Islet precursor cell (in vitro differentiated cells): ENCODE results near the gene TTC8.
A peak's percentile ranks its signal among the peaks of the same experiment; 100 is the strongest.
"Not testable (repeated sequence)": the region's sequence is repeated elsewhere in the genome, so short reads cannot be mapped to it uniquely, and the experiment has no call there.

ENCODE experiments used
- DNase-seq: peaks from one replicate; pipeline ENCODE4 v3.0.0-alpha.2; 2018

TTC8 gene

DNA sequence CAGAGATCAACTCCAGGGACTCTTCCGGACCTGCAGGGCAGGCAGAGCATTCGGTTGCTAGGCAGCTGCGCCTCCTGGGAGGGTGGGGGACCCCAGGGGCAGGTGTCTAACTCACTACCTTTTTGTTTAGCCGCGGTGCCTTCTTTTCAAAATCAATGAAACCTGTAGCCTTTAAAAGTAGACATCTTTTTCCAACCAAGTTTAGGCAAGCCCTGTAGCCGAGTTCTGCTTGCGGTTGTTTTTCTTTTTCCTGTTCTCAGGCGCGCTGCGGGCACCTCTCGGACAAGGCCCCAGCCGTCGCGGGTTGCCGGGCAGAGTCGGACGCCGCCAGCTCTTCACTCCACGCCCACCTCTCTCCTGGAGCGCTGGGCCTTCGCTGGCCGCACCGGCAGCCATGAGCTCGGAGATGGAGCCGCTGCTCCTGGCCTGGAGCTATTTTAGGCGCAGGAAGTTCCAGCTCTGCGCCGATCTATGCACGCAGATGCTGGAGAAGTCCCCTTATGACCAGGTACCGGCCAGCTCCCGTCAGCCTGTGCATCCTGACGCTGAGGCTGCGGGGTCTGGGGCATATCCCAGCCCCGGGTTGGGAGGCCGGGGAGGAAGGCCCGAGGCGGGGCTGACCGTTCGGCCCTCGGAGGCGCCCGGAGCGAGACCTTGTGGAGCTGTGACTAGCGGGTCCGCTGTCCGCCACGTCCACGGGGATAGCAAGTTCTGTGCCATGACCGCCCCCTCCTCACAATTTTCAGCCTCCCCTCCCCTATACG is at the start of gene TTC8:
TTC8 (plus strand) TSS at position 338 of the 764 bp plus-strand sequence; CDS start at position 395, 57 bp downstream.
- DNase-seq: peak; percentile 95

DNA sequence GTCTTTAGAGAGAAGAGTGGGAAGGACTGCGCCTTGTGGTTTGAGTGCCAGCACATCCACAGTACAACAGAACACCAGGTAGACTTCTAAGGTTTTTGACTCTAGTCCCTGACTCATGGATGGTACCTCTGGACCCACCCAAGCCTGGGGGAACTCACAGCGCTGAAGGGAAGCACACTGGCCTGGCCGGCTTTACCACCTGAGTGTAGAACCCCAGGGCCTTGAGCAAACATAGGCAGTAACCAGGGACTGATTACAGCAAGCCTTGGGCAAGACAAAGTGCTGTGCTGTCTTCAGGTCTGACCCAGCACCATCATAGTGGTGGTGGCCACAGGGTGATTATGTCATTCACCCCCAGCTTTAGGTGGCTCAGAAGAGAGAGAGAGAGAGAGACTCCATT is 48.9 kb upstream of the TTC8 start:
- peak; percentile 52 for DNase-seq

DNA sequence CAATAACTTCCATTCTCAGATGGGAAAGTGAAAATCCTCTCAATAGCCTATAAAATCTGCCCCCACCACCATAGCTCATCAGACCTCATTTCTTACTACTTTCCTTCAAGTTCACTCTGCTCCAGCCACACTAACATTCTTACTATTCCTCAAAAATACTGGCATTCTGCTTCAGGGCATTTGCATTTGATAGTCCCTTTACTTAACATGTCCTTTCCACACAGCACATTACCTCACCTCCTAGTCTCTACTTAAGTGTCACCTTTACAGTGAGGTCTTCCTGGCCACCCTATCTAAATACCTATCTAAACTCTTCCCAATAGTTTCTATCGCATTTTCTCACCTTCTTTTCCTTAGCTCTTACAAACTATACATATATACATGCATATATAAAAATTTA is 38.5 kb upstream of the TTC8 start:
- DNase-seq: no peak

DNA sequence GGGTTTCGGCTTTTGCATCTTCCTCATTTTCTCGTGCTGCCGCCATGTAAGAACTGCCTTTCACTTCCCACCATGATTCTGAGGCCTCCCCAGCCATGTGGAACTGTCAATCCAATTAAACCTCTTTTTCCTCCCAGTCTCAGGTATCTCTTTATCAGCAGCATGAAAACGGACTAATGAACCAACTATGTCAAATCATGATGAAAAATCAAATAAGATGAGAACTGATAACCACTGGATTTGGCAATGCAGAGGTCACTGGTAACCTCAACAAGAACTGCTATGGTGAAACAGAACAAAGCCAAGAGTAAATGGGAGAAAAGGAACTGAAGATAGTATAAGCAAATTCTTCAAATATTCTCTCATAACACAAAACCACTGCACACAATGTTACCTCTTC is 37.7 kb upstream of the TTC8 start:
- no peak for DNase-seq

DNA sequence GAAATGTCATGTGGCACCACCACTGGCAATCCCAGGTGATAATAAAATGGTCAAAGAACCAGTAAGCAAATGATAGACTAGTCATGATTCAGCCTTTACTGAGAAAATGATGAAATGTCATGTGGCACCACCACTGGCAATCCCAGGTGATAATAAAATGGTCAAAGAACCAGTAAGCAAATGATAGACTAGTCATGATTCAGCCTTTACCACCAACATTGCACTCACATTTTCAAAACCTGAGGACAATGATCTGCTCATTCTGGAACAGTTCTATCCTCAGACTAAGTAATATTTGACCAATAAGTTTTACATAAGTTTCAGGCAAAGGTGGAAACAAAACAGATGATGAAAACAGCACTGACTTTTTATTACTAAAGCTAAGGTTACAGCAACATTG is 34.9 kb upstream of the TTC8 start:
- DNase-seq: not testable (repeated sequence)

DNA sequence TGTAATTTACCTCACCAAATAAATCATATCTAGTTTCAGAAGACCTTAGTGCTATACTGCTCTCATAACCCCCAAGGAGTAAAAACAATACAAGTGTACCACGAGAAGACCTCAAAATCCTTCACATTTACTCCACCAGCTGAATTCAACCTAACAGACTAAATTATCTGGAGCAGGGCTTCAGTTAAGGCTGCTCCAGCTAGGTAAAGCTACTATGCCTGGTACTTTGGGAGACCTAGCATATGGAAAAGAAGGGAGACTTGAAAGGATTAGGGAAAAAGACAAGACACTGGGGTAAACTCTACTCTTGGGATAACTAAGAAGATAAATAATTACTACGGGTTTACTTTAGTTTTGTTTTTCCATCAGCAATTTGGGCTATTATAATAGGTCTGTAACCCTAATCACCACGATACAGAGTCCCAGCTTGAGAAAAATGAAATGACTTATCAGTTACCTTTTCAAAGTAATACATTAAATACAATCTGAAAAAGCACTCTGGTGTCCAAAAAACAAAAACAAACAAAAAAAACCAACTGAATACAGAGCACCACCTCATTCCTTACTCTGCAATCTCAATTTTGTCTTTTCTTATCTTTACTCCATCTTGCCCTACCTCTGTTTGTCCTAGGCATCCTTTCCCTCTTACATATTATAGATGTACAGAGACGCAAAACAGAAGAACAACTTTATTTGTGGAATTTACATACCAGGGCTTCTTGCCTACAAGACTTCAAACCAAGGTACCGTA is 33.8 kb upstream of the TTC8 start:
- DNase-seq: no peak

DNA sequence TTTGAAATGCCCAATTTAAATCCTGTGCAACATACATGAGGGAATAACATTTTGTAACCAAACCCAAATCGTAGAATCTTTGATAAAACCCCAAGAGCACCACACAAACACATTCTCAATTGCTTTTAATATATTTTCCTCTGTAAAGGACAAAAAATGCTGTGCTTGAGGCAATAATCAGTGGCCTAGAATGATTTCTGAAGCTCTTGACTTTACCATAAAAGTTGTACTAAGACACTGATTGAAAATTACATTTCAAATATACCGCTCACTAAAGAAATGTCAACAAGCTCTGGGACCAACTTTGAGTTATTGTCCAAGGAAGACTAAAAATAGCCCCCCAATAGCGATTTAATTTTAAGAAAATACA is 33.2 kb upstream of the TTC8 start:
- DNase-seq: no peak

DNA sequence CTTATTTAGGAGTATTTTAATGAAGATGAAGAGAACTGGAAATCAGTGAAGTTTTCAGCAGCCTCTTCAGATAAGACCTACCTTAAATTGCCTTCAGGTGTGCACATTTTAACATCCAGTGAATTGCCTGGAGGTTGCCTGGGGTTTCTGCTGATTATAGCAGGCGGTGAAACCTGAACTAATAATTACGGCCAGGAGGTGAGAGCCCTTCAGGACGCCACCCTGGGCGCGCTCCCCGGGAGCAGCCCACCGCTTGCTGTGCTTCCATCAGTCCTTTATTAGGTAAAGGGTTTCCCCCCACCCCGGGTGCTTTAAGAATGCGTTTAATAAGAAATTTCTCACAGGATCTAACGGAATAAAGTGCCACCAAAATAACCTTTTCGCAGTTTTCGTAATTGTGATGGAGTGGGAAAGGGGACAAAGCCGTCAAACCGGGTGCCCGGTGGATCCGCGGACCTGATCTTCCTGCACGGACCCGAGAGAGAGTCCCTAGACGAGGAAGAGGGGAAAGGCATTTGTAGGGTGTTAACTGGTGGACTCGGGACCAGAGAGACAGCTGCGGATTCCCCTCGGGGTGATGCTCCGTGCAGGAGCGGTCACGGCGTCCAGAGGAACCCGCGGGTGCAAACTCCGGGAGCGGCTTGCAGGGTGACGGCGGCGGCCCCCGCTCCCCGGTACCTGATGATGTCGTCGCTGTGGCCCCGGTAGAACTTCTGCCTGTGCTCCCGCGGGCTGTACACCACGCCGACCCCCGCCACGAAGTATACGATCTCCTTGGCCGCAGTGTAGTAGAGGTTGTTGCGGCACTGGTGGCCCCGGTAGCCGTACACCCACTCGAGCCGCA is 32.6 kb upstream of the TTC8 start:
- peak; percentile 55 for DNase-seq

DNA sequence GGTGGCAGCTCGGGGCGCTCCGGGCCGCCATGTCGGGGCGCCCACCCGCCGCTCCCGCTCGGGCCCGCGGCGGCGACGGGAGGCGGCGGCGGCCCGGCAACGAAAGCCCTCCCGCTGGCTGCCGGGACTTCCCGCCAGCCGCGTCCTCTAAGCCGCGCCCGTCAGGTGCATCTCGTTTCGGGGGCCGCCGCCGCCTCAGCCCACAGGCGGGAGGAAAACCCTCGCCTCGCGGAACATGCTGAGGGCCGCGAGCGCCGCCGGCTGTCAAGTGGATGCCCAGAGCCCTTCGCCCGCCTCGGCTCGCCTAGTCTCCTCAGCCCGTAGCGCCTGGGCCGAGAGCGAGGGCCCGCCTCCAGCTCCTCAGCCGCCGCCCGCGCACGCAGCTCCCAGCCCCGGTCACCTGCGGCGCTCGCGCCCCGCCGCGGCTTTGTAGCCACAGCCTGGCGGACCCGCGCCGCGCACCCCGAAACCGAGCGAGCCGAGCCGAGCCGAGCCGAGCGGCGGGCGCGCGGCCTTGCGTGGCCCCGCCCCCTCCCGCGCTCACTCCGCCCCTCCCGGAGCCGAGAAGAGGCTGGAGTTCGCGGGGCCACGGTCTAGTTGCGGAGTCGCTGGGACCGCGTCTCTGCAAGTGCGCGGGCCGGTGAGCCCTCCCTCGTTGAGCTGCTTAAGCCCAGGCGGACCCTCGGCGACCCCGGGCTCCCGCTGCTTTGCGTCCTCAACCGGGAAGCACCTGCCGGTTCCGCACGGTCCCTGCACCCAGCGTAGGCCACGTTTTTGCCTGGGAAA is 31.8 kb upstream of the TTC8 start, which contains the start of gene EML5:
EML5 (minus strand) TSS at position 481 of the 786 bp plus-strand sequence; CDS start at position 31, 450 bp downstream.
- peak; percentile 87 for DNase-seq

DNA sequence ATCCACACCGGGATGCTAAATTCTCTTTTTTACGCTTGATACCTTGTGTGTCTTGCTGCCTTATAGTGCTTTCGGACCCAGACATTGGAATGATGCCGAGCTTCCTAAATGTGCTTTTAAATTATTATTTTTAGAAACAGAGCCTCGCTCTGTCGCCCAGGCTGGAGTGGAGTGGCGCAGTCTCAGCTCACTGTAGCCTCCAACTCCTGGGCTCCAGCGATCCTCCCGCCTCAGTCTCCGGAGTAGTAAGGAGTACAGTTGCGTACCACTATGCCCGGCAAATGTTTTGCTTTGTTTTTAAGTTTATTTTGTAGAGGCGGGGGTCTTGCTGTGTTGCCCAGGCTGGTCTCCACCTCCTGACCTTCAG is 31.2 kb upstream of the TTC8 start:
- no peak for DNase-seq

DNA sequence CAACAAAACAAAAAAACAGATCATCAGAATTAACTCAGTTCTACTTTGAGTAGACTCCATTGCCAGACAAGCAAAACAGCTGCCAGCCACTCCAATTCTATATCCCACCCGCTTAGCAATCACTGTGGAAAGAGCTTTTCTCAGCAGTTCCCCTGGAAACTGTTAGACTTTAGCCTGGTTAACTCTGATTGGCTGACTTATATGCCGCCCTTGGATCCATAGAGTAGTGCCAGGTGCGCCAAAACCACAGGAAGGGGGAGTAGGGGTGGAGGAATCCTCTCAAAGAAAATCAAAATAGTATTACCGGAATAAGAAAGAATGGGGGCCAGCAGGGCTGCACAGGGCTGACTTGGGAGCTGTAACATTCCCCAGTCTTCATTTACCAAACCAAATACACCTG is 26.3 kb upstream of the TTC8 start:
- DNase-seq: no peak

DNA sequence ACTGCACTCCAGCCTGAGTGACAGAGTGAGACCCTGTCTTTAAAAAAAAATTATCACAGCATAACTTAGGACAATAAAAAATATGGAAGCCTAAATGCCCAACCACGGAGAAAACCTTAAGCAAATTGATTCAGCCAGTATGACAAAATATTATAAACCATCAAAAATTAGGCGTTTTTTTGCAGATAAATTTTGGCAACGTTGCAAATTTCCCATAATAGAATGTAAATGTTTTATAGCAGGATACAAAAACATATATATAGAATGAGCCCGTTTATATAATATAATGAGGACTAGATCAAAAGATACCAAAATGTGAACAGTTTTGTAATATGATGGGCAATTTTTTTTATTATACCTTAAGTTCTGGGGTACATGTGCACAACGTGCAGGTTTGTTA is 24.9 kb upstream of the TTC8 start:
- no peak for DNase-seq

DNA sequence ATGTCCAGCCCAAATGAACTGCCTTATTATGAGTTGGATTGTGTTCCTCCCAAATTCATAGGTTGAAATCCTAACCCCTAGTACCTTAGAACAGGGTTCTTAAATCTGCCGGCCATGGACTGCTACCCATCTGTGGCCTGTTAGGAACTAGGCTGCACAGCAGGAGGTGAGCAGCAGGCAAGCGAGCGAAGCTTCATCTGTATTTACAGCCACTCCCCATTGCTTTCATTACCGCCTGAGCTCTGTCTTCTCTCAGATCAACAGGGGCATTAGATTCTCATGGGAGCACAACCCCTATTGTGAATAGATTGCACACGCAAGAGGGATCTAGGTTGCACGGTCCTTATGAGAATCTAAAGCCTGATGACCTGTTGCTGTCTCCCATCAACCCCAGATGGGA is 21.9 kb upstream of the TTC8 start:
- no peak for DNase-seq

DNA sequence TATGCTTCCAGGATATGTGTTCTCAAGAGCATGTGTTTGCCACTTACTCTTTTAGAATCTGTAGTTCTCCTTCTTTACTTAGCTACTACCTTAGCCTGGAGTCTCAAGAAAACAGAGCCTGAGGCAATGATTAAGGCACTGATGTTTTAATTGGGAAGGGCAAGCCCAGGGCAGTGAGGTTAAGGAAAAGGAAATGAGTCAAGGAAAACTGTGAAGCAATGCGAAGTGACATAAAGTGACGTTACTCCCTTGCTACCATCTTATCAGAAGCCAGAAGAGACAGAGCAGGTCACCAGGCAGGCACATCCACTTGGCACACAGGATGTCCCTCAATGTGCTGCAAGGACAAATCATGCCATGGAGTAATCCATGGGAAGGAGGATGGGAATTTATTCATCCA is 20.4 kb upstream of the TTC8 start:
- DNase-seq: no peak

DNA sequence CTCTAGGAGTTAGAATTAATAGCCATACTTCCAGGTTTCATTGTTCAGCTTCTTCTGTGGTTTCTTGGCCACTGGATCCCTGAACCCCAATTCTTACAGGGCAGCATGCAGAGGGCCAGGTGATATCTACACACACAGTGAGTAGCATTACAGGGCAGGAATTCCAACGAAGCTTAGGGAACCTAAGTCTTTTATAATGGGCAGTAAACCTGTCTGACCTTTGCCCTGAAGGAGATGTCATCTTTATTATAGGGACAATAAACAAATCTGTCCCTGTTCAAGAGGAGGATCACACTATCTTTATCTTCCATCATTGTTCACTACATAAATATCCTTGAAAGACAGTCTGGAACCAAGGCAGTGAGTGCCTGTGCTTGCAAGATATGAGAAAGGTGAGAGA is 20.0 kb upstream of the TTC8 start:
- DNase-seq: no peak

DNA sequence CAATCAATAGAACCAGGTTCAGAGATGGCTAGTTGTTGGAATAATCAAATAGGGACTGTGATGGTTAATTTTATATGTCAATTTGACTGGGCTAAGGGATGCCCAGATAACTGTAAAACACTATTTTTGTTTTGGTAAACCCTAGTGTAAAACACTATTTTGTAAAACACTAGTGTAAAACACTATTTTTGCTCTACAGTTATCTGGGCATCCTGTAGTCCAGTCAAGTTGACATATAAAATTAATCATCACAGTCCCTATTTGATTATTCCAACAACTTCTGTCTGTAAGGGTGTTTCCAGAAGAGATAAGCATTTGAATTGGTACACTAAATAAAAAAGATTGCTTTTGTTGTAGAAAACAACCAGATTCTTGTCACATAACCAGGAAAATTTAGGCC is 16.1 kb upstream of the TTC8 start:
- no peak for DNase-seq

DNA sequence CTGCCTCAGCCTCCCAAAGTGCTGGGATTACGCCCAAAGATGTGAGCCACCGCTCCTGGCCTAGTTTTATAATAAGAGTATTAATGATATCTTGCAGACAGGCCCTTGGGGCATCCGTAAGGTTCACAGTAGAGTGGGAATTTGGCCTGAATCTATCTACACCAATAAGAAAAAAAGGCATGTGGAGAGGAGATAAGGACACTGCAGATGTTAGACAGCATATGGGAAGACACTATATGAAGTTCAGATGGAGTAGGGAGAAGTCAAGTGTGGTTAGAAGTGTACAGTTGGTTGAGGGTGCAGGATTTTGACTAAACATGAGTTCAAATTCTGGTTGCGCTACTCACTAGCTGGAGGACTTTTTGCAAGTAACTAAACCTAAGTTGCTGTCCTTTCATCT is 8.5 kb upstream of the TTC8 start:
- no peak for DNase-seq

DNA sequence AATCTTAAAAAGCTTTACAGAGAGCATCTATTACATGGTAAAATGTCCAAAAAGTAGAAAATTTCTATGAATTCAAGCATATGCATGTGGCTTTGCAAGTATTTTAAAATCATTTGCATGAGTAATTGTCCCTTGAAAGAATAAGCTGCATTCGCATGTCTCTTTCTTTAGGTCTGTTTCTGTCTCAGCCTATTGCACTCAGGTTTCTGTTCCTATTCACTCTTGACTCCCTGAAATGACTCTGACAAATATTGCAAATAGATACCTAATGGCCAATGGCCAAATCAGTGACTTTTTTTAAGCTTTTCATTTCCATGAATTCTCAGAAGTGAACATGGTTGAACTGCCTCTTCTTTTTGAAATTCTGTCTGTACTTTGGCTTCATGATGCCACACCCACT is 6.4 kb upstream of the TTC8 start:
- no peak for DNase-seq

DNA sequence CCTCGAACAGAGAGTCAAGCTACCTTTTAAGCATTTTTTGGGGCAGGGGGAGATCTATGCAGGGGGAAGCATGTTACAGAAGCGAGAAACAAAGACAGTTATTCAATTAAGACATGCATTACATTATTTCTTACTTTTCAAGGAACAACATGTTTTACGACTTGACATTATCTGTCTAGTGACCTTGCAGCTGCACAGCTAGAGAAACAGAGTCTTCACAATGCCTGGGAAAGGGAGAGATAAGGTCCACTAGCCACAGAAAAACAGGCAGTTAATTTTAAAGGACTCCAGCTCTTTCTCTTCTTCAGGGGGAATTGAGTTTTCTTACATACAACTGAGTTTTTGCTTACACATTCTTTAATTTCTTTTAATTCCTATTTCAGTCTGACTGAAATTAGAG is 4.8 kb upstream of the TTC8 start:
- DNase-seq: not testable (repeated sequence)

DNA sequence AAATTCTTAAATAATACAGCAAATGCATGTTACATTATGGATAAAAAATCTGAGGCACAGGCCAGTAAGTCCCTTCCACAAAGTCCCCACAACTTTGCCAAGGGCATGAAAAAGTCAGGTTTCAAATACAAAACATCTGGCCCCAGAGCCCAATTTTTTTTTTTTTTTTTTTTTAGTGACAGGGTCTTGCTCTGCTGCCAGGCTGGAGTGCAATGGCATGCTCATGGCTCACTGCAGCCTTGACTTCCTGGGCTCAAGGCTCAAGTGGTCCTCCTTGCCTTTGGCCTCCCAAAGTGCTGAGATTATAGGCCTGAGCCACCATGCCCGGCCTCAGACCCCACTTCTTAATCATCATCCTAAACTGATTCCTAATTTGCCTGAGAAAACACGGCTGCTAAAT is 3.1 kb upstream of the TTC8 start:
- no peak for DNase-seq

DNA sequence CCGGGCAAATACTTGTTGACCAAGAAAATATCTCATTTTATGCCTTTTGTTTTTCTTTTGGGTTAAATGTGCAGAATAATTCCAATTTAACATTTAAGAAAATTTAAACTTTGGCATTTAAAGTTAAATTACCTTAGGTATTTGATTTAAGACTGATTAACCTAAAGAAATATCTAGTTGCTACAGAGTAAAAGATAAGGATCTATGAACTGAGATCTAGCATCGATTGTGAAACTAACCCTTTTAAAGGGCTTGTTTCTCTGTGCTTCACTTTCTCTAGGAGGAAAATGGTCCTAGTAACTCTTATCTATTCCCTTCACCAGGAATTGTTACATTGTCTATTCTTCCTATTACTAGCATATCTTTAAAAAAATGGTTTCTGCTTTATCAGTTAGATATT is 2.6 kb upstream of the TTC8 start:
- DNase-seq: no peak

DNA sequence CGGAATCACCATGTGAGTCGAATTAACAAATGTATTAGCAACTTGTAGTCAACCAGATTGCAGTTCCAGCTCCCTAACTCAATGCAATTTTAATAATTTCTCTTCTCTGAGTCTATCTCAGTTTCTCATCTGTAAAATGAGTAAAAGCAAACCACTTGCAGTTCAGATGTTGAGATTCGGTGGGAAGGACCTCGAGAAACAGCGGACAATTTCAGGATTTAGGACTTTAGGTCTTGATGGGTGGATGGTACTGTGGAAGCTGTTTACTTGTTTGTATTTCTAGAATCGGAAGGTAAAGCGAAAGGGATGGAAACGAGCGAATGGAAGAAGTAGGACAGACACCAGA is 510 bp upstream of the TTC8 start:
- no peak for DNase-seq

DNA sequence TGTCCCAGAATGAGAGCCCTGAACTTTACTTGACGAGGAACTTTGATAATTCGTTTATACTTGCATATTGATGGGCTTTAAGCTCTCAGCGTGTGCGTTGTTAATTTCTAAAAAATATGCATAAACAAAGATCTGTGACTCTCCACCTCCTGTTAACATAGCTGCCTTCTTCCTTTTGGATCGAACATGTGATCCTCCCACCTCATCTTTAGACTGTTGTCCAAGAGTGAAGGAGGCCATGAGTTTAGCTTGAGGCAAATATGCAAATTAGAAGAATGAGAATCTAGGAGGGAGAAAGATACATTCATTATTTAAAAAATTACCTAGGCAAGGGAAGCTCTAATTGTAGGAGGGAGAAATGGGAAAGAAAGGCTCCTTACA is 617 bp downstream of the TTC8 start:
- DNase-seq: no peak
